Effector CD4-positive, alpha-beta T cell (primary cell): ENCODE measurements around the gene WDR75.
A peak's percentile ranks its signal among the peaks of the same experiment; 100 is the strongest.
"Not testable (repeated sequence)": the region's sequence is repeated elsewhere in the genome, so short reads cannot be mapped to it uniquely, and the experiment has no call there.

Source experiments
- DNase-seq: peaks from one replicate; pipeline ENCODE4 v3.0.0-alpha.2; 2020
- total RNA-seq: gene quantifications from one replicate; lab custom pipeline; 2026; lab: John Stamatoyannopoulos, UW

The WDR75 gene
- 88.2 reads per million, percentile 80 among the genes with 10 or more reads in this experiment for total RNA-seq

- peak; percentile 93 for DNase-seq
These were observed at the start of gene WDR75 for GRCh38 chr2:189440947-189441708. WDR75 (plus strand) TSS chr2:189441474; CDS start chr2:189441493, 19 bp downstream.

- DNase-seq = no peak
These were observed 47.7 kb upstream of the WDR75 start for GRCh38 chr2:189393440-189394111.

- no peak for DNase-seq
These were observed 46.7 kb upstream of the WDR75 start for GRCh38 chr2:189394525-189394924.

GRCh38 chr2:189402932-189403331 is 38.3 kb upstream of the WDR75 start:
- no peak for DNase-seq

GRCh38 chr2:189406586-189407233 is 34.6 kb upstream of the WDR75 start:
- no peak for DNase-seq

- DNase-seq = no peak
These were observed 33.7 kb upstream of the WDR75 start for GRCh38 chr2:189407281-189408209.

- DNase-seq = no peak
These were observed 33.0 kb upstream of the WDR75 start for GRCh38 chr2:189408294-189408693.

GRCh38 chr2:189409131-189409530 is 32.1 kb upstream of the WDR75 start:
- DNase-seq = no peak

GRCh38 chr2:189409647-189410046 is 31.6 kb upstream of the WDR75 start:
- no peak for DNase-seq

- DNase-seq = no peak
These were observed 29.4 kb upstream of the WDR75 start for GRCh38 chr2:189411860-189412259.

- peak; percentile 27 for DNase-seq
These were observed 28.8 kb upstream of the WDR75 start for GRCh38 chr2:189412330-189412953.

GRCh38 chr2:189413249-189413648 is 28.0 kb upstream of the WDR75 start:
- DNase-seq = no peak

- DNase-seq = no peak
These were observed 19.6 kb upstream of the WDR75 start for GRCh38 chr2:189421644-189422043.

- DNase-seq = no peak
These were observed 16.3 kb upstream of the WDR75 start for GRCh38 chr2:189424961-189425360.

GRCh38 chr2:189425676-189426075 is 15.6 kb upstream of the WDR75 start:
- no peak for DNase-seq

GRCh38 chr2:189426886-189427285 is 14.4 kb upstream of the WDR75 start:
- DNase-seq = no peak

- DNase-seq = no peak
These were observed 13.4 kb upstream of the WDR75 start for GRCh38 chr2:189427872-189428271.

- DNase-seq = not testable (repeated sequence)
These were observed 10.8 kb upstream of the WDR75 start for GRCh38 chr2:189430448-189430847.

- DNase-seq = not testable (repeated sequence)
These were observed 5.5 kb upstream of the WDR75 start for GRCh38 chr2:189435803-189436202.

- no peak for DNase-seq
These were observed 3.3 kb upstream of the WDR75 start for GRCh38 chr2:189437926-189438325.

- no peak for DNase-seq
These were observed 1.9 kb upstream of the WDR75 start for GRCh38 chr2:189439342-189439741.

- DNase-seq = no peak
These were observed 679 bp upstream of the WDR75 start for GRCh38 chr2:189440644-189440946.
